ENCODE data around the gene TCEA2. TPM values are rescaled to one million over a fixed set of nuclear protein-coding genes. Genes with fewer than 3 reads are reported as not detected.
A peak's percentile ranks its signal among the peaks of the same experiment; 100 is the strongest.

The TCEA2 gene
- total and polyA plus RNA-seq, 9 of the 15 experiments (the other 6 are each of a cell fraction or from before 2014, with no cell fraction given), result 1.4 to 28.7 (median 5.4) TPM

DNA sequence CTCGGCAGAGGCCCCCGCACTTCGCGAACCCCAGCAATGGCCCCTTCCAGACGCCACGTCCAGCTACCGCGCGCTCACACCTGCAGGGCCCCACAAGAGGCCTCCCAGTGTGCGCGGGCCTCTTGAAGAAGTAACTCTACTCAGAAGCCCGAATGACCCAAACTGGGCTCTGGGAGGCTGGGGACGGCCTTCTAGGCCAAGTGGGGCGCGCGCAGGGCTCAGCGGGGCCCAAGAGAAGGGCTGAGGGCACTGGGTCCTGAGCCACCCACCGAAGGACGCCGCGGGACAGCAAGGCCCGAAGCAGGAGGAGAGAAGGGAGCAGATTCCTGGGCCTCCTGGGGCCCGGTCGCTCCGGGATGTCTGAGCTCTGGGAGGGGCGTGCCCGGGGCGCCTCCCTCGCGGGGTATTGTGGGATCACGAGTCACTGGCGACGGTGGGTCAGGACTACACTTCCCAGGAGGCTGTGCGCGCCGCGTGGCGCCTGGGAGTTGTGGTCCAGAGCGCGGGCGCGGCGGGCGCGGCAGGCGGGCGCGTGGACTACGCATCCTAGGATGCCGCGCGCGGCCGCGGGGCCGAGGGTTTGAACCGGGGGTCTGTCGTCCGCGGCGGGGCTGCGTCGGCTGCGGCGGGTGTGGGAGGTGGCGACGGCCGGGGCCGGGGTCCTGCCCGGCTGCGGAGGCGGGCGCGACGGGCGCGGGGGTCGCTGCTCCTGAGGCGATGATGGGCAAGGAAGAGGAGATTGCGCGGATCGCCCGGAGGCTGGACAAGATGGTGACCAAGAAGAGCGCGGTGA lies at the start of gene TCEA2 (continued):
- no peak for TF ChIP-seq DDX20 (tag; IDR thresholded peaks at IDR 0.05; ENCODE audit: low read depth)
- TF ChIP-seq HNRNPLL (IDR thresholded peaks at IDR 0.05; ENCODE audit: low read depth, low read length, poor library complexity, severe bottlenecking), result peak; percentile 79
- TF ChIP-seq, protein P1, sequence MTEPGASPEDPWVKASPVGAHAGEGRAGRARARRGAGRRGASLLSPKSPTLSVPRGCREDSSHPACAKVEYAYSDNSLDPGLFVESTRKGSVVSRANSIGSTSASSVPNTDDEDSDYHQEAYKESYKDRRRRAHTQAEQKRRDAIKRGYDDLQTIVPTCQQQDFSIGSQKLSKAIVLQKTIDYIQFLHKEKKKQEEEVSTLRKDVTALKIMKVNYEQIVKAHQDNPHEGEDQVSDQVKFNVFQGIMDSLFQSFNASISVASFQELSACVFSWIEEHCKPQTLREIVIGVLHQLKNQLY (CRISPR knock-in tag; conservative IDR thresholded peaks at IDR 0.05), result 0 out of 4 replicates have a peak, but pooled peaks of 1 of the 2 experiments have one; percentile 46
- no peak for TF ChIP-seq ZNF717 (CRISPR knock-in tag; IDR thresholded peaks at IDR 0.05)
- TF ChIP-seq NCOR1 (IDR thresholded peaks at IDR 0.05), result no peak
- no peak for TF ChIP-seq ARHGAP35 (IDR thresholded peaks at IDR 0.05; ENCODE audit: partially characterized antibody)
- TF ChIP-seq XRCC5 (IDR thresholded peaks at IDR 0.05; ENCODE audit: low read depth, low read length), result peak; percentile 56; the same call in 1 of the 2 replicates
- no peak for TF ChIP-seq ZNF778 (CRISPR knock-in tag; IDR thresholded peaks at IDR 0.05)
- no peak for TF ChIP-seq BRCA1 (IDR thresholded peaks at IDR 0.05)
- no peak for TF ChIP-seq BRCA1 (CRISPR knock-in tag; IDR thresholded peaks at IDR 0.05)
- TF ChIP-seq ZNF695 (CRISPR knock-in tag; IDR thresholded peaks at IDR 0.05), result no peak
- TF ChIP-seq, protein P2, sequence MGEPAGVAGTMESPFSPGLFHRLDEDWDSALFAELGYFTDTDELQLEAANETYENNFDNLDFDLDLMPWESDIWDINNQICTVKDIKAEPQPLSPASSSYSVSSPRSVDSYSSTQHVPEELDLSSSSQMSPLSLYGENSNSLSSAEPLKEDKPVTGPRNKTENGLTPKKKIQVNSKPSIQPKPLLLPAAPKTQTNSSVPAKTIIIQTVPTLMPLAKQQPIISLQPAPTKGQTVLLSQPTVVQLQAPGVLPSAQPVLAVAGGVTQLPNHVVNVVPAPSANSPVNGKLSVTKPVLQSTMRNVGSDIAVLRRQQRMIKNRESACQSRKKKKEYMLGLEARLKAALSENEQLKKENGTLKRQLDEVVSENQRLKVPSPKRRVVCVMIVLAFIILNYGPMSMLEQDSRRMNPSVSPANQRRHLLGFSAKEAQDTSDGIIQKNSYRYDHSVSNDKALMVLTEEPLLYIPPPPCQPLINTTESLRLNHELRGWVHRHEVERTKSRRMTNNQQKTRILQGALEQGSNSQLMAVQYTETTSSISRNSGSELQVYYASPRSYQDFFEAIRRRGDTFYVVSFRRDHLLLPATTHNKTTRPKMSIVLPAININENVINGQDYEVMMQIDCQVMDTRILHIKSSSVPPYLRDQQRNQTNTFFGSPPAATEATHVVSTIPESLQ (CRISPR knock-in tag; IDR thresholded peaks at IDR 0.05), result no peak
- TF ChIP-seq, protein P3, sequence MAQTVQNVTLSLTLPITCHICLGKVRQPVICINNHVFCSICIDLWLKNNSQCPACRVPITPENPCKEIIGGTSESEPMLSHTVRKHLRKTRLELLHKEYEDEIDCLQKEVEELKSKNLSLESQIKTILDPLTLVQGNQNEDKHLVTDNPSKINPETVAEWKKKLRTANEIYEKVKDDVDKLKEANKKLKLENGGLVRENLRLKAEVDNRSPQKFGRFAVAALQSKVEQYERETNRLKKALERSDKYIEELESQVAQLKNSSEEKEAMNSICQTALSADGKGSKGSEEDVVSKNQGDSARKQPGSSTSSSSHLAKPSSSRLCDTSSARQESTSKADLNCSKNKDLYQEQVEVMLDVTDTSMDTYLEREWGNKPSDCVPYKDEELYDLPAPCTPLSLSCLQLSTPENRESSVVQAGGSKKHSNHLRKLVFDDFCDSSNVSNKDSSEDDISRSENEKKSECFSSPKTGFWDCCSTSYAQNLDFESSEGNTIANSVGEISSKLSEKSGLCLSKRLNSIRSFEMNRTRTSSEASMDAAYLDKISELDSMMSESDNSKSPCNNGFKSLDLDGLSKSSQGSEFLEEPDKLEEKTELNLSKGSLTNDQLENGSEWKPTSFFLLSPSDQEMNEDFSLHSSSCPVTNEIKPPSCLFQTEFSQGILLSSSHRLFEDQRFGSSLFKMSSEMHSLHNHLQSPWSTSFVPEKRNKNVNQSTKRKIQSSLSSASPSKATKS (CRISPR knock-in tag; IDR thresholded peaks at IDR 0.05), result no peak
- TF ChIP-seq CSDE1 (IDR thresholded peaks at IDR 0.05), result no peak
- TF ChIP-seq ARNT (IDR thresholded peaks at IDR 0.05), result no peak
- TF ChIP-seq HMG20B (CRISPR knock-in tag; IDR thresholded peaks at IDR 0.05), result no peak
- no peak for TF ChIP-seq FOXK1 (CRISPR knock-in tag; IDR thresholded peaks at IDR 0.05; ENCODE audit: borderline replicate concordance)
- TF ChIP-seq NONO (IDR thresholded peaks at IDR 0.05; ENCODE audit: low read depth in 2 of 2, low read length in 1 of 2), result peak in 1 of 2 experiments; percentile 60; a peak in 2 of 4 replicates
- peak; percentile 81 to 92 for TF ChIP-seq MAZ (CRISPR knock-in tag; conservative IDR thresholded peaks at IDR 0.05 in 1 of 2, IDR thresholded peaks at IDR 0.05 in 1 of 2)
- no peak for TF ChIP-seq ZNF384 (IDR thresholded peaks at IDR 0.05; ENCODE audit: low read depth, low read length)
- no peak for TF ChIP-seq U2AF2 (optimal IDR thresholded peaks at IDR 0.05; ENCODE audit: low read depth, low read length)
- TF ChIP-seq CREBBP (IDR thresholded peaks at IDR 0.05; ENCODE audit: low read depth, low read length), result no peak
- no peak for TF ChIP-seq ZNF354B (CRISPR knock-in tag; IDR thresholded peaks at IDR 0.05)
- no peak for TF ChIP-seq ZKSCAN1 (IDR thresholded peaks at IDR 0.05; ENCODE audit: low read depth, low read length)
